Bone marrow (tissue), 2 donors: ENCODE measurements around the gene GFRA1.

ENCODE experiments used
- DNase-seq, 2 donors: peaks; one replicate each; lab custom pipeline; 2025; lab: John Stamatoyannopoulos, UW

GFRA1 gene

DNA sequence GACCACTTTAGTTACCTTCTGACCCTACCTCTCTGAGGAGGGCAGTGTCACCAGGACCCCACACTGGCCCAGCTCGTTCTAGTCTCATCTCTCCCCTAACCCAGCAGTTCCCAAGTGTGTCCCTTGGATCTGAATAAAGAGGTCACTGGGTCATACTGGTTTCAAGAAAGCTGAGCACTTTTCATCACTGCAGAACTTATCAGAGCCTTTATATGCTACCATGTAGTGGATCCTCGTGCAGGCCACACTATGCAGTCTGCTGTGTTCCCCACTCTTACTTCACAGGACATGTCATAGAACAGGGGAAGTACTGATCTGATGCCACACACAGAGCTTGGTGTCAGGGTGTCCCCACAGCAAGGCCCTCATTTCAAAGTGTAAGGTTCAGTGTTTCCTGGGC is 113.8 kb downstream of the GFRA1 start:
- DNase-seq: no peak

- DNase-seq: no peak
These were observed 115.0 kb downstream of the GFRA1 start for GRCh38 chr10:116158036-116158435.

GRCh38 chr10:116157485-116157884 is 115.5 kb downstream of the GFRA1 start:
- DNase-seq: no peak

DNA sequence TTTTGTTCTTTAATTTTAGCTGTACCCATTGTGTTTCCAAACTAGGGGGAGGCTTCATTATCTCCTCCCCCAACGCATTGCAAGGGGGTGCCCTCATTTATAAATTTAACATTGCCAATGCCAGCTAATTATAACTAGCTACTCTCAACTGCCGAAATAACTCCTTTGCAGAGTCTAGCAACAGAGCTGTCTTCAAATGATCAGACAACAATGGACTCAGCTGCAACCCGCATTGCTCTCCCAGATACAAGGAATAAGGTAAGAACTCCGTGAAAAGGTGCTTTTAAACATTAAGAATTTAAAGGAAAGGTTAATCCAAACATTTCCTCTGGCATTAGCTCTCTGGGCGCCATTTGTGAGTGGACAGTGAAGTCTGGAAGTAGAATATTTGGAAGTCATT is 116.2 kb downstream of the GFRA1 start:
- DNase-seq: no peak

GRCh38 chr10:116155191-116155590 is 117.8 kb downstream of the GFRA1 start:
- DNase-seq: no peak

GRCh38 chr10:116154651-116155050 is 118.4 kb downstream of the GFRA1 start:
- no peak for DNase-seq

DNA sequence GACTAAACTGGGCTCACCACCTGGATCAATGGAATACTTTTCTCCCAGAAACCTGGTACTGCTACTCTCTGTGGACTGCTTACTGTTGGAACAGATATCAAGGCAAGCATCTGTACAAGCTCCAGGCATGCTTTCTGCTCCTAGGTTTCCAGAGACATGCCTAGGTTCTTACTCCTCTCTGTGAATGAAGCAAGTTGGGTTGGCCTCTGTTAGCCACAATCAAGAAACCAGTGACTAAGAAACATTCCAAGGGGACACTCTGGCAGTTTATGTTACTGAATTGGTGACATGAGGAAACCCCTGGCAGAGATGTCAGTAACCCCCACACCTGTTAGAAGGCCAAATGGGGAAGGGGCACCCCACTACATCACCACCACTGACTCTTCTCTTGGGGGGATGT is 121.9 kb downstream of the GFRA1 start:
- DNase-seq: no peak

- no peak for DNase-seq
These were observed 122.4 kb downstream of the GFRA1 start for GRCh38 chr10:116150606-116151005.

DNA sequence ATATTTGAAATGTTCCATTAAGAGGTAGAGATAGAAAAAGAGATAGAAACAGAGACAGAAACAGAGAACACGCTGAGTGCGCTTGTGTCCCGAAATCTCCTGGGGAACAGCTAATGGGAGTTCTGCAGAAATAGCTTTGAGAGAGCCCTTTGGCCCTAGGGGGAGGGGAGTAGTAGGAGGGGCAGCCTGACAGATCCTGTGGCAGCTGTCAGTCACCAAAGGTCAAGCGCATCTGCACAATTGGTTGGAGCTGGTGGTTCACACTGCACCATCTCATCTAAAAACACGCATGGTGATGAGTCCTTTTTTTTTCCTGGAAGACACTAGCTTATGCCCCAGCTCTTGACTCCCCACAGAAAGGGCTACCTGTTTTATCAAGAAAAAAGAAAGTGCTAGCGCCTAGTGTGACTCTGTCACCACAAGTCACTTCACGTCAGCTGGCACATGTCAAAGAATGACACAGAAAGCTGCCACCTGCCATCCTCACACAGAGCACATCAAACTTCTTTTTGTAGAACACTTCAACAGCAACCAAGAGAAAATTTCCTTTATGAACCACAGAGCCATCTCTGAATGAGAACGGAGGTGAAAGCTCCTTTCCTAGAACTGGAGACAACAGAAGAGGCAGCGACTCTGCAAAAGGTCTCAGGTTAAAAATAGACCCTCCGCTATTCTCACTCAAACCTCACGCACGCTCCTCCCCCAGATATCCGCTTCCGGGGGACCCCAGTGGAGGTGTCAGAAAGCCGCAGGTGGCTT is 125.7 kb downstream of the GFRA1 start:
- no peak for DNase-seq

DNA sequence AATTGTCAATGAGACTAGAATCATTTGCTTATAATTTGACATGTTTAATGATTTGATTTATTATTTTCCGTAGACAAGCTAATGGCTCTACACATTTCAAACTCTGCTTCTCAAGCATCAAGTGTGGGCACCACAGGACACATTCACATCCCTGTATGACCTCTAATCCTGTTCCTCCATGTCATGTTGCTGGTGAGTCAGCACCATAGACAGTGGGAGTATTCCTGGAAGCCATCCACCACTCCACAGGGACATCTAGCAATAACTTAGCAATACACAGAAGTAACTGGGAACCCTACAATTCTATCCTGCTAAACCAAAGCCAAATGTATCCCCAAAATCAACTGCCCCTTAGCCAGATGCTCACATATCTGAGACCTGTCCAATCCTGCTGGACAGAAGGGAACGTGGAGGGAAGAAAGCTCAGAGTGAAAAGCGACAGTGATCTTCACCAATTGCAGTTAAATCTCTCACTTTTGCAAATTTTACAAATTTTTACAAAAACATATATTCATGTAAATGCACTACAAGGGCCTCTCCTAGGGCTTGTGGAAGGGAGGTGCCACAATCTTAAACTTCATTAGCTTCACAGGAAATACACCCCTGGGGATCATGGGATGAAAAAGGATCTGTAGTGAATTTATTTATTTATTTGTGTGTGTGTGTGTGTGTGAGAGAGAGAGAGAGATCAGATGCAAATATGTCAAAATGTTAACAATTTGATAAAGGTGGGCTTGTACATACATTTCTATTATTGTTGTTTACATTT is 126.5 kb downstream of the GFRA1 start:
- no peak for DNase-seq

DNA sequence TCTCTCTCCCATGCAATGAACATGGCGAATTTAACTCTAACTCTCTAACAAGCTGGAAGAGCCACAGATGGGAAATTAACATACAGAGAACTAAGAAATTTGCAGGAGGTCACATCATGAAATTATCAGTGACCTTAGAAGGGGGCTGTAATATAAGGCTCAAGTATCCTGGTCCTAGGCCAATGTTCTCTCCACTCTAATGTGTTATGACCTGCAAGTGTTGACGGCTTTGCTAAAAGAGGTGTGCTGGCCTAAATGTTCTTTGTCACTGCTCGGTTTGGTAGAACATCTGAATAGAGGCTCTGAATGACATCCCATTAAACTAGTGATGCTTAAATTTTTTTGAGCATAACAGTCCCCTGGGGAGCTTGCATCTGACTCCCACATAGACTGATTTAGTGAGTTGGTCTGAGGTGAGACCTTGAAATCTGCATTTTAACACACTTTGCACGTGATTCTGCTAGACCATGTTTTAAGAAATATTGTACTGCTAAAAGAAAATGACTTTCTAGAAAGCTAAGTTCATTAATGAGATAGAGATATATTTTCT is 129.3 kb downstream of the GFRA1 start:
- no peak for DNase-seq

- no peak for DNase-seq
These were observed 131.2 kb downstream of the GFRA1 start for GRCh38 chr10:116141855-116142254.

- DNase-seq: no peak
These were observed 131.8 kb downstream of the GFRA1 start for GRCh38 chr10:116141246-116141645.

DNA sequence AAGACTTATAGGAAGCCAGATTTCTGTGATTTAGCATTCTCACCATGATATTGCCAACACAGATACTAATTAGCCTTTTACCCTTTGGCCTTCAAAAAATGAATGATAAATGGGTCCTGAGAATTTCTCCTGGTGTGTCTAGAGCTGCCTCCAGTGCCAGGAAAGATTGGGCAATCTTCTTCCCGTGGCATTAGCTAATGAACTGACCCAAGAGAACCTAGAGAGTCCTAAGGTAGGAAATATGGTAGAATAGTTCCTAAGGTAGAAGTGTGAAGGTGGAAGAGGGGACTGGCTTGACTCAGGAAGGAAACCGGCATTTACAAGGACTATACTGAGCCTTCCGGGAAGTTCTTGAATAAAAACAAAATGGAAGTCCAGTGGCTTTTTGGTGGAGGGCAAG is 133.1 kb downstream of the GFRA1 start:
- DNase-seq: no peak

- no peak for DNase-seq
These were observed 134.1 kb downstream of the GFRA1 start for GRCh38 chr10:116138897-116139296.

DNA sequence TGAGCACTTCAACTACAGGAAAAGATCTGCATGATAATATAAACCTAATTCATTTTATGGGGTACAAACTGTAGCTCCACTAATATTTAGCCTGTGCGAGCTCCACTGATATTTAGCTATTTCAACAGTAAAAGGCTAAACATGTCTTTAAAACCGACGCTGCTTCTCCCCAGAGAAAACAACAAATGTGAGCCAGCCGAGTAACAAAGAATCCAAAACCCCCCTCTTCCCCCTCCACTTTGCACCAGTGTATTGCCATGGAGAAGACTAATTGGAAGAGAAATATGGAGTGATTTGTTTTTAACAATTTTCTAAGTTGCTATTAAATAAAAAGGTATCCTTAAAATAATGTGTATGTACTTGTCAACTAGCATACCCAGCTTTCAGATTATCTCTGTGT is 136.7 kb downstream of the GFRA1 start:
- no peak for DNase-seq

GRCh38 chr10:116134322-116134721 is 138.7 kb downstream of the GFRA1 start:
- no peak for DNase-seq

DNA sequence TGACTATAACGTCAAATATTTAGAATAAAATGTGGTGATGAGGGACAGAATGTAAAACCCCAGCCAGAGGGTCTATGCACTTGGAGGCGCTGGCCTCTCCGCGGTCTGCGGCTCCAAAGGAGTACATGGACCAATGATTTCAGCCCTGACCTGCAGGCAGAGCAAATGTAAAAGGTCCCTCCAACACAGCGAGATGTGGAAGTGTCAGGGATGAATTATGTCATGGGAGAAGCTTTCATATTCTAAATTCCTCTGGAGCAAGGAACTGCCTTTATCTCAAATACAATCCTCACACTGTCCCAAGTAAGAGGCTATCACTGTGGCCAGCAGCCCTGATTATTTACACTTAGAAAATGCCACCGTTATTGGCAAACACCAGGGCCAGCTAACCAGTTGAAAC is 139.4 kb downstream of the GFRA1 start:
- no peak for DNase-seq

DNA sequence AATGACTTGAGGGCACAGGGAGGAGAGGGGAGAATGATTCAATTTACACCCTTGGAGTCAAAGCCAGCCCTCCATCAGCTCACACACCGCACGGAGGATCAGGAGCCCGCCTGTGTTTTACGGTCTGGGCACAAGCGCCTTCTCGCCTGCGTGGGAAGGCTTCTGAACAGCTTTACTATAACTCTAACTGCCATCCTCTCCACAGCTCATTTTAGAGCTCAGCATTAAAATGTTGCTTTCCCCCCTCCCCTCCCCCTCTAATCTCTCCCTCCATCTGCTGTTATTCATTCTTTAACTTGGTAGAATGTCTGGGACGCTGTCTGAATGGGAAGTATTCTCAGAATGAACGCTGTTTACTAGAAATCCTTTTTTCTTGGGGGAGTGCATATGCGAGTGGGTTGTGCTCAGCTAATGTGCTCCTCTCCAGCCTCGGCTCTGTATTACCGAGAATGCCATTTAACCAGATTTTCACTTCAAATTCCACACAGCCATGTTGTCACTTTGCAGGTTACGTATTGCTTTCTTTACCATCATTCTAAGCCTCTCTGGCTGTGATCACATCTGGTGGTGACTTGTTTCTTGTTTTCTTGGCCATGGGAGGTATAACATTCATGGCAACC is 140.1 kb downstream of the GFRA1 start:
- DNase-seq: no peak

- no peak for DNase-seq
These were observed 143.0 kb downstream of the GFRA1 start for GRCh38 chr10:116130006-116130405.

- no peak for DNase-seq
These were observed 145.9 kb downstream of the GFRA1 start for GRCh38 chr10:116126954-116127695.

DNA sequence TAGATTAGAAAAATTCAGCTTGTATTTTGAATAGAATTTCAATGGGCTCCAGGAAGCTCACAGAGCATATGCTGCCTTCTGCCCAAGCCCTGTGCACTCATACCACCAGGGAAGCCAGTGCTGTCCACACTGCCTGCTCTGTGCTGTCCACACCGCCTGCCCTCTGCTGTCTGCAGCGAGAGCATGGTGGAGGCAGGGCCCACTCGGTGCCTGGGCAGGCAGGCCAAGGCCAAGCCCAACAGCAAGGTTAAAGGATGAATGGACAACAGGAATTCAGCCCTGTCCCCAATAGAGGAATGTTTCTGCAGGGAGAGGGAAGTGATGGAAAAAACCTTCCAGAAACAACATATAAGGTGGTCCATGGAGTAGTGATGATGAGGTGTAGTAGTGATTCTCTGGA is 146.8 kb downstream of the GFRA1 start:
- DNase-seq: no peak
